Measurements from ENCODE around the gene RPL10. TPM values are rescaled to one million over a fixed set of nuclear protein-coding genes. Genes with fewer than 3 reads are reported as not detected.
A peak's percentile ranks its signal among the peaks of the same experiment; 100 is the strongest.

The RPL10 gene
- total RNA-seq, 1 experiment from 2014 or later = 3,490 TPM

- H3K4me3 Mint-ChIP-seq (ENCODE audit: unreplicated experiment) = no peak overlapping the region
- ChIA-PET CTCF (interaction anchor here (1.1 kb wide), 1 partner anchor 21 kb away, joined by 3 read pairs; no protein-coding TSS in a partner anchor), POLR2A (interaction anchor here (0.6 to 0.7 kb wide), 2 partner anchors 14 to 38 kb away, joined by 3 read pairs; no protein-coding TSS in a partner anchor)
- BruUV-seq (replicated peaks) = no TSS peak
- H3K4me1 Mint-ChIP-seq (ENCODE audit: insufficient read depth, unreplicated experiment) = peaks cover 10% of the 10 kb centered on the region
- no peaks in the 10 kb centered on the region for H3K9me3 Mint-ChIP-seq (ENCODE audit: unreplicated experiment)
- peaks cover 40% of the 10 kb centered on the region for H3K36me3 Mint-ChIP-seq (ENCODE audit: insufficient read depth, unreplicated experiment)
- no peak for DNase-seq (ENCODE audit: unreplicated experiment)
- TF ChIP-seq CTCF (IDR thresholded peaks at IDR 0.05; ENCODE audit: unreplicated experiment) = no peak
- peaks cover 9% of the 10 kb centered on the region for H3K27me3 Mint-ChIP-seq (ENCODE audit: insufficient read depth, unreplicated experiment)
- no peak overlapping the region for H3K27ac Mint-ChIP-seq (ENCODE audit: low read depth, unreplicated experiment)
- intact Hi-C loops (cut with micrococcal nuclease) = no loop called here
Measured at GRCh38 chrX:154403858-154404257, 5.7 kb downstream of the RPL10 start.

GRCh38 chrX:154404625-154405192, 6.5 kb downstream of the RPL10 start:
- DNase-seq (ENCODE audit: unreplicated experiment) = no peak
- POLR2A ChIA-PET = interaction anchor here (0.6 kb wide), 1 partner anchor 13 kb away, joined by 3 read pairs; no protein-coding TSS in a partner anchor
- Mint-ChIP-seq H3K36me3 (ENCODE audit: insufficient read depth, unreplicated experiment) (peaks cover 32% of the 10 kb centered on the region), H3K9me3 (ENCODE audit: unreplicated experiment) (no peaks in the 10 kb centered on the region), H3K4me3 (ENCODE audit: unreplicated experiment) (no peak overlapping the region), H3K4me1 (ENCODE audit: insufficient read depth, unreplicated experiment) (peaks cover 9% of the 10 kb centered on the region), H3K27me3 (ENCODE audit: insufficient read depth, unreplicated experiment) (peaks cover 12% of the 10 kb centered on the region), H3K27ac (ENCODE audit: low read depth, unreplicated experiment) (no peak overlapping the region)
- CTCF ChIA-PET = interaction anchor here (1.1 kb wide), 1 partner anchor 20 kb away, joined by 3 read pairs; no protein-coding TSS in a partner anchor
- intact Hi-C loops (cut with micrococcal nuclease) = loop anchor here (5.0 kb wide), 1 partner anchor 38 kb away; the partner anchor contains the start of gene FAM50A
- TF ChIP-seq CTCF (IDR thresholded peaks at IDR 0.05; ENCODE audit: unreplicated experiment) = no peak
- no TSS peak for BruUV-seq (replicated peaks)

- no peaks in the 10 kb centered on the region for H3K9me3 Mint-ChIP-seq (ENCODE audit: unreplicated experiment)
- peaks cover 14% of the 10 kb centered on the region for H3K4me1 Mint-ChIP-seq (ENCODE audit: insufficient read depth, unreplicated experiment)
- TF ChIP-seq CTCF (IDR thresholded peaks at IDR 0.05; ENCODE audit: unreplicated experiment) = no peak
- peak overlapping the region; percentile 66 for H3K27ac Mint-ChIP-seq (ENCODE audit: low read depth, unreplicated experiment)
- BruUV-seq (replicated peaks) = no TSS peak
- POLR2A ChIA-PET = interaction anchor here (1.2 to 7.7 kb wide), 3 partner anchors 11 to 106 kb away, joined by 5 to 100 read pairs (median 31); partner anchors contain the start of genes ATP6AP1 and RPL10
- no peak for DNase-seq (ENCODE audit: unreplicated experiment)
- H3K27me3 Mint-ChIP-seq (ENCODE audit: insufficient read depth, unreplicated experiment) = peaks cover 12% of the 10 kb centered on the region
- CTCF ChIA-PET = interaction anchor here (1.1 to 1.9 kb wide), 2 partner anchors 35 to 119 kb away, joined by 8 to 9 read pairs; no protein-coding TSS in a partner anchor
- H3K36me3 Mint-ChIP-seq (ENCODE audit: insufficient read depth, unreplicated experiment) = peaks cover 3% of the 10 kb centered on the region
- intact Hi-C loops (cut with micrococcal nuclease) = loop anchor here (5.0 kb wide), 1 partner anchor 34 kb away; the partner anchor contains the start of gene FAM50A
- peak overlapping the region; percentile 63 for H3K4me3 Mint-ChIP-seq (ENCODE audit: unreplicated experiment)
Measured at GRCh38 chrX:154408659-154409221, 10.6 kb downstream of the RPL10 start.

- ChIA-PET POLR2A (interaction anchor here (0.9 to 7.7 kb wide), 5 partner anchors 11 to 106 kb away, joined by 4 to 100 read pairs (median 7); partner anchors contain the start of genes ATP6AP1, RPL10 and SLC10A3), CTCF (interaction anchor here (0.6 to 1.9 kb wide), 4 partner anchors 10 to 118 kb away, joined by 3 to 9 read pairs (median 6); no protein-coding TSS in a partner anchor)
- Mint-ChIP-seq H3K27ac (ENCODE audit: low read depth, unreplicated experiment) (peak within 1 kb of the TSS; percentile 66), H3K36me3 (ENCODE audit: insufficient read depth, unreplicated experiment) (peaks cover 4% of the 10 kb centered on the region), H3K4me1 (ENCODE audit: insufficient read depth, unreplicated experiment) (peaks cover 14% of the 10 kb centered on the region), H3K4me3 (ENCODE audit: unreplicated experiment) (peak within 1 kb of the TSS; percentile 63), H3K27me3 (ENCODE audit: insufficient read depth, unreplicated experiment) (peaks cover 12% of the 10 kb centered on the region), H3K9me3 (ENCODE audit: unreplicated experiment) (no peaks in the 10 kb centered on the region)
- TF ChIP-seq CTCF (IDR thresholded peaks at IDR 0.05; ENCODE audit: unreplicated experiment) = no peak
- DNase-seq (ENCODE audit: unreplicated experiment) = peak; percentile 89
- no TSS peak for BruUV-seq (replicated peaks)
- intact Hi-C loops (cut with micrococcal nuclease) = loop anchor here (5.0 kb wide), 1 partner anchor 33 kb away; the partner anchor contains the start of gene FAM50A
Measured at GRCh38 chrX:154409222-154409871, 11.2 kb downstream of the RPL10 start, which contains the start of gene DNASE1L1. Gene DNASE1L1 (minus strand): TSS chrX:154409254. CDS start chrX:154405568, 3,686 bp downstream.

Data from MCF 10A (cell line).